Measurements from ENCODE around the gene UBASH3A. TPM values are rescaled to one million over a fixed set of nuclear protein-coding genes. Genes with fewer than 3 reads are reported as not detected.

The UBASH3A gene
- total and polyA plus RNA-seq, 2 donors, result 14.9 to 26.7 TPM

- Histone ChIP-seq H3K4me1 (ENCODE audit: control insufficient read depth in 2 of 2, insufficient read depth in 2 of 2, low read length in 2 of 2) (peaks cover 13 to 50% of the 10 kb centered on the region in 2 donors), H3K4me3 (ENCODE audit: low read length in 2 of 2) (no peak overlapping the region)
- DNase-seq (ENCODE audit: low read depth in 6 of 9, low spot score in 9 of 9), result no peak
Measured at GRCh38 chr21:42409366-42409765, 5.7 kb downstream of the UBASH3A start.

GRCh38 chr21:42411197-42411869, 7.6 kb downstream of the UBASH3A start:
- peaks cover 83 to 96% of the 10 kb centered on the region in 2 donors for H3K36me3 ChIP-seq (ENCODE audit: control insufficient read depth in 2 of 2, insufficient read depth in 2 of 2, low read length in 1 of 2)
- peak overlapping the region in 1 of 2 donors; percentile 36 for H3K27ac ChIP-seq (ENCODE audit: low read depth in 1 of 2, low read length in 1 of 2)
- 77% methylated on average over 7 of the region's 7 CpGs for WGBS
- no peaks in the 10 kb centered on the region for H3K9me3 ChIP-seq (ENCODE audit: control insufficient read depth in 2 of 2, insufficient read depth in 1 of 2, low read length in 1 of 2)
- no peaks in the 10 kb centered on the region for H3K27me3 ChIP-seq (ENCODE audit: control insufficient read depth in 2 of 2, insufficient read depth in 1 of 2, low read length in 1 of 2)
- H3K4me3 ChIP-seq (ENCODE audit: low read length in 2 of 2), result no peak overlapping the region
- DNase-seq (ENCODE audit: low read depth in 6 of 9, low spot score in 9 of 9), result peak in 1 of 9 donors; percentile 57
- H3K4me1 ChIP-seq (ENCODE audit: control insufficient read depth in 2 of 2, insufficient read depth in 2 of 2, low read length in 2 of 2), result peaks cover 10 to 51% of the 10 kb centered on the region in 2 donors

More at GRCh38 chr21:42409366-42409765, 5.7 kb downstream of the UBASH3A start:
- no peaks in the 10 kb centered on the region for H3K9me3 ChIP-seq (ENCODE audit: control insufficient read depth in 2 of 2, insufficient read depth in 1 of 2, low read length in 1 of 2)
- H3K36me3 ChIP-seq (ENCODE audit: control insufficient read depth in 2 of 2, insufficient read depth in 2 of 2, low read length in 1 of 2), result peaks cover 64 to 77% of the 10 kb centered on the region in 2 donors
- WGBS, result 94% methylated on average over 7 of the region's 7 CpGs
- H3K27ac ChIP-seq (ENCODE audit: low read depth in 1 of 2, low read length in 1 of 2), result no peak overlapping the region
- no peaks in the 10 kb centered on the region for H3K27me3 ChIP-seq (ENCODE audit: control insufficient read depth in 2 of 2, insufficient read depth in 1 of 2, low read length in 1 of 2)

GRCh38 chr21:42411891-42412635, 8.4 kb downstream of the UBASH3A start:
- Histone ChIP-seq H3K9me3 (ENCODE audit: control insufficient read depth in 2 of 2, insufficient read depth in 1 of 2, low read length in 1 of 2) (no peaks in the 10 kb centered on the region), H3K27ac (ENCODE audit: low read depth in 1 of 2, low read length in 1 of 2) (no peak overlapping the region), H3K27me3 (ENCODE audit: control insufficient read depth in 2 of 2, insufficient read depth in 1 of 2, low read length in 1 of 2) (no peaks in the 10 kb centered on the region)

GRCh38 chr21:42412636-42412933, 8.9 kb downstream of the UBASH3A start:
- H3K4me3 ChIP-seq (ENCODE audit: low read length in 2 of 2), result no peak overlapping the region
- no peaks in the 10 kb centered on the region for H3K27me3 ChIP-seq (ENCODE audit: control insufficient read depth in 2 of 2, insufficient read depth in 1 of 2, low read length in 1 of 2)
- no peaks in the 10 kb centered on the region for H3K9me3 ChIP-seq (ENCODE audit: control insufficient read depth in 2 of 2, insufficient read depth in 1 of 2, low read length in 1 of 2)
- H3K4me1 ChIP-seq (ENCODE audit: control insufficient read depth in 2 of 2, insufficient read depth in 2 of 2, low read length in 2 of 2), result peaks cover 2 to 41% of the 10 kb centered on the region in 2 donors
- H3K27ac ChIP-seq (ENCODE audit: low read depth in 1 of 2, low read length in 1 of 2), result no peak overlapping the region
- H3K36me3 ChIP-seq (ENCODE audit: control insufficient read depth in 2 of 2, insufficient read depth in 2 of 2, low read length in 1 of 2), result peaks cover 87 to 97% of the 10 kb centered on the region in 2 donors
- 96% methylated on average over 5 of the region's 5 CpGs for WGBS
- no peak for DNase-seq (ENCODE audit: low read depth in 6 of 9, low spot score in 9 of 9)

More at GRCh38 chr21:42411891-42412635, 8.4 kb downstream of the UBASH3A start:
- WGBS, result 92% methylated on average over 21 of the region's 21 CpGs
- H3K4me1 ChIP-seq (ENCODE audit: control insufficient read depth in 2 of 2, insufficient read depth in 2 of 2, low read length in 2 of 2), result peaks cover 3 to 46% of the 10 kb centered on the region in 2 donors
- H3K36me3 ChIP-seq (ENCODE audit: control insufficient read depth in 2 of 2, insufficient read depth in 2 of 2, low read length in 1 of 2), result peaks cover 88 to 97% of the 10 kb centered on the region in 2 donors
- H3K4me3 ChIP-seq (ENCODE audit: low read length in 2 of 2), result no peak overlapping the region
- DNase-seq (ENCODE audit: low read depth in 6 of 9, low spot score in 9 of 9), result no peak

- no peak overlapping the region for H3K4me3 ChIP-seq (ENCODE audit: low read length in 2 of 2)
- DNase-seq (ENCODE audit: low read depth in 6 of 9, low spot score in 9 of 9), result no peak
- no peaks in the 10 kb centered on the region for H3K9me3 ChIP-seq (ENCODE audit: control insufficient read depth in 2 of 2, insufficient read depth in 1 of 2, low read length in 1 of 2)
- H3K36me3 ChIP-seq (ENCODE audit: control insufficient read depth in 2 of 2, insufficient read depth in 2 of 2, low read length in 1 of 2), result peaks cover 91 to 95% of the 10 kb centered on the region in 2 donors
- WGBS, result 97% methylated on average over 14 of the region's 14 CpGs
- peaks cover 0 to 37% of the 10 kb centered on the region in 2 donors for H3K4me1 ChIP-seq (ENCODE audit: control insufficient read depth in 2 of 2, insufficient read depth in 2 of 2, low read length in 2 of 2)
- H3K27ac ChIP-seq (ENCODE audit: low read depth in 1 of 2, low read length in 1 of 2), result no peak overlapping the region
- H3K27me3 ChIP-seq (ENCODE audit: control insufficient read depth in 2 of 2, insufficient read depth in 1 of 2, low read length in 1 of 2), result no peaks in the 10 kb centered on the region
Measured at GRCh38 chr21:42413093-42413492, 9.4 kb downstream of the UBASH3A start.

GRCh38 chr21:42413500-42413899, 9.8 kb downstream of the UBASH3A start:
- 94% methylated on average over 4 of the region's 4 CpGs for WGBS
- H3K27me3 ChIP-seq (ENCODE audit: control insufficient read depth in 2 of 2, insufficient read depth in 1 of 2, low read length in 1 of 2), result no peaks in the 10 kb centered on the region

GRCh38 chr21:42414066-42414465, 10.4 kb downstream of the UBASH3A start:
- H3K9me3 ChIP-seq (ENCODE audit: control insufficient read depth in 2 of 2, insufficient read depth in 1 of 2, low read length in 1 of 2), result peaks cover 0 to 3% of the 10 kb centered on the region in 2 donors
- no peaks in the 10 kb centered on the region for H3K27me3 ChIP-seq (ENCODE audit: control insufficient read depth in 2 of 2, insufficient read depth in 1 of 2, low read length in 1 of 2)
- 98% methylated on average over 8 of the region's 8 CpGs for whole genome bisulfite sequencing
- no peak overlapping the region for H3K27ac ChIP-seq (ENCODE audit: low read depth in 1 of 2, low read length in 1 of 2)
- no peak overlapping the region for H3K4me3 ChIP-seq (ENCODE audit: low read length in 2 of 2)
- H3K4me1 ChIP-seq (ENCODE audit: control insufficient read depth in 2 of 2, insufficient read depth in 2 of 2, low read length in 2 of 2), result peaks cover 0 to 37% of the 10 kb centered on the region in 2 donors
- no peak for DNase-seq (ENCODE audit: low read depth in 6 of 9, low spot score in 9 of 9)
- H3K36me3 ChIP-seq (ENCODE audit: control insufficient read depth in 2 of 2, insufficient read depth in 2 of 2, low read length in 1 of 2), result peaks cover 97% of the 10 kb centered on the region in 2 donors

More at GRCh38 chr21:42413500-42413899, 9.8 kb downstream of the UBASH3A start:
- peaks cover 0 to 3% of the 10 kb centered on the region in 2 donors for H3K9me3 ChIP-seq (ENCODE audit: control insufficient read depth in 2 of 2, insufficient read depth in 1 of 2, low read length in 1 of 2)
- H3K36me3 ChIP-seq (ENCODE audit: control insufficient read depth in 2 of 2, insufficient read depth in 2 of 2, low read length in 1 of 2), result peaks cover 95% of the 10 kb centered on the region in 2 donors
- no peak overlapping the region for H3K27ac ChIP-seq (ENCODE audit: low read depth in 1 of 2, low read length in 1 of 2)
- H3K4me3 ChIP-seq (ENCODE audit: low read length in 2 of 2), result no peak overlapping the region
- peaks cover 0 to 37% of the 10 kb centered on the region in 2 donors for H3K4me1 ChIP-seq (ENCODE audit: control insufficient read depth in 2 of 2, insufficient read depth in 2 of 2, low read length in 2 of 2)
- no peak for DNase-seq (ENCODE audit: low read depth in 6 of 9, low spot score in 9 of 9)

GRCh38 chr21:42414553-42414927, 10.8 kb downstream of the UBASH3A start:
- H3K4me3 ChIP-seq (ENCODE audit: low read length in 2 of 2), result no peak overlapping the region
- 97% methylated on average over 8 of the region's 8 CpGs for WGBS
- H3K27ac ChIP-seq (ENCODE audit: low read depth in 1 of 2, low read length in 1 of 2), result peak overlapping the region in 1 of 2 donors; percentile 56
- DNase-seq (ENCODE audit: low read depth in 6 of 9, low spot score in 9 of 9), result no peak
- H3K4me1 ChIP-seq (ENCODE audit: control insufficient read depth in 2 of 2, insufficient read depth in 2 of 2, low read length in 2 of 2), result peaks cover 0 to 37% of the 10 kb centered on the region in 2 donors
- H3K9me3 ChIP-seq (ENCODE audit: control insufficient read depth in 2 of 2, insufficient read depth in 1 of 2, low read length in 1 of 2), result peaks cover 0 to 3% of the 10 kb centered on the region in 2 donors
- H3K36me3 ChIP-seq (ENCODE audit: control insufficient read depth in 2 of 2, insufficient read depth in 2 of 2, low read length in 1 of 2), result peaks cover 97% of the 10 kb centered on the region in 2 donors
- H3K27me3 ChIP-seq (ENCODE audit: control insufficient read depth in 2 of 2, insufficient read depth in 1 of 2, low read length in 1 of 2), result no peaks in the 10 kb centered on the region
